Activated CD8-positive, alpha-beta memory T cell treated with anti-CD3 and anti-CD28 coated beads, Interleukin-2, amount 50 U/mL, for 48 hours (primary cell): ENCODE results near the gene CDH4.

Source experiments
- DNase-seq: peaks from one replicate; pipeline ENCODE4 v3.0.0-alpha.2; 2020

Gene CDH4

GRCh38 chr20:61779176-61779965 lies 527.3 kb downstream of the CDH4 start:
- no peak for DNase-seq

GRCh38 chr20:61780066-61780465 lies 528.0 kb downstream of the CDH4 start:
- DNase-seq, result no peak

GRCh38 chr20:61784801-61785566 lies 532.9 kb downstream of the CDH4 start:
- no peak for DNase-seq

- DNase-seq, result no peak
Measured at GRCh38 chr20:61785567-61785816, 533.4 kb downstream of the CDH4 start.

GRCh38 chr20:61786230-61786629 lies 534.2 kb downstream of the CDH4 start:
- DNase-seq, result no peak

- DNase-seq, result no peak
Measured at GRCh38 chr20:61788343-61788742, 536.3 kb downstream of the CDH4 start.

GRCh38 chr20:61789329-61789728 lies 537.3 kb downstream of the CDH4 start:
- DNase-seq, result no peak

- DNase-seq, result no peak
Measured at GRCh38 chr20:61790116-61790827, 538.2 kb downstream of the CDH4 start.

GRCh38 chr20:61791995-61792394 lies 539.9 kb downstream of the CDH4 start:
- DNase-seq, result no peak

- no peak for DNase-seq
Measured at GRCh38 chr20:61795669-61796630, 543.9 kb downstream of the CDH4 start.

GRCh38 chr20:61796738-61797137 lies 544.7 kb downstream of the CDH4 start:
- no peak for DNase-seq

GRCh38 chr20:61797200-61797599 lies 545.1 kb downstream of the CDH4 start:
- DNase-seq, result no peak

GRCh38 chr20:61797971-61798411 lies 545.9 kb downstream of the CDH4 start:
- DNase-seq, result no peak

- no peak for DNase-seq
Measured at GRCh38 chr20:61798632-61799031, 546.6 kb downstream of the CDH4 start.

GRCh38 chr20:61799394-61799923 lies 547.4 kb downstream of the CDH4 start:
- DNase-seq, result no peak

GRCh38 chr20:61799928-61800327 lies 547.9 kb downstream of the CDH4 start:
- DNase-seq, result no peak

GRCh38 chr20:61800359-61801064 lies 548.5 kb downstream of the CDH4 start:
- no peak for DNase-seq

- DNase-seq, result no peak
Measured at GRCh38 chr20:61801065-61801360, 549.0 kb downstream of the CDH4 start.

- DNase-seq, result no peak
Measured at GRCh38 chr20:61801428-61801827, 549.4 kb downstream of the CDH4 start.

- no peak for DNase-seq
Measured at GRCh38 chr20:61801857-61802442, 549.9 kb downstream of the CDH4 start.

- DNase-seq, result no peak
Measured at GRCh38 chr20:61802721-61803311, 550.8 kb downstream of the CDH4 start.
